IPS-NIHi7 (cell line): ENCODE data around the gene CDK14.

Experiments
- DNase-seq: peaks from one replicate; pipeline ENCODE4 v3.0.0; 2012; ENCODE audit warnings: mixed read lengths; ENCODE audit errors: extremely low spot score

The CDK14 gene

DNA sequence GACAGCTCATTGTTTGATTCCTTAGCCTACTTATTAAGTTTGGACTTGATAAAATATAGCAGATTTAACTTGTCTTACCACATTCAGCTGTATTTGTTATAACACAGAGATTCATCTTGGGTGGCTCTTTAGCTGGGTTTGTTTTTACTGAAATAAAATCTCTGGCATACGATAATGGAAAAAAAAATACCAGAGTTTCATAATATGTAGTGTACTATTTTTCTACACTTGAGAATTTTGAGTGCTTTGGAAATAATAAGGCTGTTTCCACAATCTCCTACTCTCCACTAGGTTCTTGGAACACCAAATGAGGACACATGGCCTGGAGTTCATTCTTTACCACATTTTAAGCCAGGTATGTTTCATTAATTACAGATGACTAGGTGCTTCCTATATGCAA is 449.5 kb downstream of the CDK14 start:
- no peak for DNase-seq

DNA sequence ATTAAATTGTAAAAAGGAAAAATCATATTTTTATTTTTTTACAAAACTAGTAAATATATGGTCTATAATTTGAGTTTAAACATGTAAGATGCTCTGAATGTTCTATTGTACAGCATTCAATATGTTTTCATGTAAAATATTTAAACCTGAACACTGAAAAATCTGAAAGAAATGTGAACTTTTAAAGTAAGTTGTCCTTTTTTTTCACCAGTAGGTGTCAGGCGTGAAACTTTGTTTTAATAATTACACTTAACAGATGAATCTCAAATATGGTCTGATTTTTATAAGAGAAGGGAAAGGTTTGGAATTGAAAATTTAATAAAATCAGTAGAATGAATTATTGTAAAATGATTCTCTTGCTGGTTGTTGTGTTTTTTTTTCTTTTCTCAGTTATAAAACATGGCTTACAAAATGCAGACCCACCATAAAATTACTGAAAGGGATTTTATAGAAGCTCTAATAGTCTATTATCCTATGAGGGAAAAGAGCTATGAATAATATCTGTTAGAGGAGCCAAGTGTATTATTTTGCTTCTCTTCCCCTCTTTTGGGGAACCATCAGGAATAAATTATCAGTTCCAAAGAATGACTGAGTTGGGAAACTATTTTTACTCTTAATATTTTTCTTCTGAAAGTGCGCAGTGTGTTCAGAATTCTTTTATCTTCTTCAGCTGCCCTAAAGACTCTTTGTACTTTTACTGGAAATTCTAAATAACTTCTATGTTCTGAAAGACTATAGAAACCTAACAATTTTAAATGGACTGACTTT is 450.4 kb downstream of the CDK14 start:
- DNase-seq = no peak

GRCh38 chr7:91047636-91048035 is 451.5 kb downstream of the CDK14 start:
- no peak for DNase-seq

DNA sequence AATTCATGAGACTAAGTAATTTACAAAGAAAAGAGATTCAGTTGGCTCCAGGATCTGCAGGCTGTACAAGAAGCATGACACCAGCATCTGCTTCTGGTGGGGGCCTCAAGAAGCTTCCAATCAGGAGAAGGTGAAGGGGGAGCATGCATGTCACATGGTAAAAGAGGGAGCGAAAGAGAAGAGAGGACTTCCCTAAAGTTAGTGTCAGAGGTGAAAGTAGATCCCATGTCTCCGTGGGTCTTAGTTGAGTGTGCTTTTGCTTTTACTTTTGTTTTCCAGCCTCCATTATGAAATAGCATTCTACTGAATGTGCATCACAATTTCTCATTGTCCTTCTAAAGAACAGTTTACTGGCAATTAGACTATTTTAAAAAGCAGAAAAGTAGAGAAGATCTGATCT is 454.6 kb downstream of the CDK14 start:
- no peak for DNase-seq

DNA sequence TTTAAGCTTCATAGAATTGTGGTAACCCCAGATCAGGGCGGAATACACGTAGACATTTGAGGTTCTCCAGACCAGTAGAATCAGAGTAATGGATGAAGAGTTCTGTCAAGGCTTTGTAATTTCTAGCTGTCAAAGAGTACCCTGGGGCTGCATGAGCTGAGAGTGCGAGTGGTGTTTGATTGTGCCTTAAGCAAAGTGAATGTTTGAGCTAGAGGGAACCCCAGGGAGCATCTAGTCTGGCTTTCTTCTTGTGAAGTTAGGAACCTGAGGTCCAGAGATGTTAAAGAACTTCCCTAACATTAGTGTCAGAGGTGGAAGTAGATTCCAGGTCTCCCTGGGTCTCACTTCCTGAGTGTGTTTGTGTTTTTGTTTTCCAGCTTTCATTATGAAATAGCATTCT is 455.8 kb downstream of the CDK14 start:
- DNase-seq = no peak

- DNase-seq = no peak
Measured at GRCh38 chr7:91054374-91054773, 458.3 kb downstream of the CDK14 start.

DNA sequence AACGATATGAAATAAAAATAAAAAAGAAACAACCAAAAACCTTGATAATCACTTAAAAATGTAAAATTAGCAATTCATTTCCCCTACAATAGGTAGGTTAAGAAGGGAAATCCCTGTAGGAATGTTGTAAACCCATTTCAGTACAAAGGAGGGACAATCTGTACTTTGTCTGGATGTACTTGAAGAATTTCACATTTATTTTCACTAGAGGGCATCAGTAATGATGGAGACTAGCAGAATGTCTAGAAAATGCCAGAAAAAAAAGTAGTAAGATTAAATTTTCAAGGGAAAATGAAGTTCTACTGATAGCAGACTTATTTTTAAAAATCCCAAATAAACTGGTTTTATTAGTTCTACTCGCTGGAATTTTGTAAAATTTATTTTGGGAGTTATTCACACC is 459.1 kb downstream of the CDK14 start:
- no peak for DNase-seq

DNA sequence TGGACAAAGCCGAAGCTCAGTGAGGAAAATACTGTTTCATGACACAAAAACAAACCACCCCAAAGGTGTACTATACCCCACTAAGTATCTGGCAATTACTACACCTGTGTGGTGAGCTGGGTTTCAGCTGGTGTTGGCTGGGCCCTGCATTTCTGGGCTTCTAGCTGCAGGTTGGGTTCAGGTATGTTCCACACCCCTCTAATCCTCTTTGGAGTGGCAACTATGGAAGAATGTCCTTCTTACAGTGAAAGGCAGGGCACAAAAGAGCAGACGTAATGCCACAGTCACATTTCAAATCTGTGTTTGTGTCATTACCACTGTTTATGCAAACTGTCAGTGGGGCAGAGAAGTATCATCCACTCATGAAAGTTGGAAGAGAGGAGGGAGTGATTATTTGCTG is 466.6 kb downstream of the CDK14 start:
- DNase-seq = no peak

DNA sequence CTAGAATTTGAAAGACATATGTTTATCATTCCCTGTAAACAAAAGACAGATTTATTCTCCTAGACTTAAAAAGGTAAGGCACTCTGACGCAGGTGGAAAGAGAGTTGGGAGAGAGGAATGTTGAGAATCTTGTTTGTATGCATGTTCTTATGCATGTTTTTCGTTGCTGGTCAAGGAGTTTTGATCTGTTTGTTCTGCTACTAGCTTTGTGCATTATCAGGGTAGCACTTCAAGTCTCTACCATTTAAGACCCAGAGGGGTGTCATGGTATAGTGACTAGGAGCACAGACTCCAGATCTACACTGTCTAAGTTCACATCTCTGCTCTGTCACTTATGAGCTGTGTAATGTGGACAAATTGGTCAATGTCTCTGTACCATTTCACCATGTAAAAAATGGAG is 467.9 kb downstream of the CDK14 start:
- no peak for DNase-seq

- no peak for DNase-seq
Measured at GRCh38 chr7:91064938-91065337, 468.8 kb downstream of the CDK14 start.

DNA sequence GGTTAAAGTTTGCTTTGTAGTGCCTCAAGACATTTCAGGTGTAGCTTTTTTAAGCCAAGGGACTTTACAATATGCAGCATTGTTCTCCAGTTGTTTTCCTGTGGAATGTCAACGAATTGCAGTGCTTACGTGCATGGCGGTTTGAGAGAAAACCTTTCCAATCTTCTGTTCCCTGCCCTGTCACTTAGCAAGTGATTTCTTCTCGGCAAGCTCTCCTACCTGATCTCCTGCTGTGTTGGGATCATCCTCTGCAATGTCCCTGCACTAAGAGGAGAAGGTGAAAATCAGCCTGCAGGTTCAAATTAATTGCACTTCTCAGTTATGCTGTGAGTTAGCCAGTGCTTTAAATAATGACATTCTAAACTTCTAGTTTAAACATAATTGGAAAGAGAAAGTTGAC is 470.5 kb downstream of the CDK14 start:
- peak; percentile 48 for DNase-seq

DNA sequence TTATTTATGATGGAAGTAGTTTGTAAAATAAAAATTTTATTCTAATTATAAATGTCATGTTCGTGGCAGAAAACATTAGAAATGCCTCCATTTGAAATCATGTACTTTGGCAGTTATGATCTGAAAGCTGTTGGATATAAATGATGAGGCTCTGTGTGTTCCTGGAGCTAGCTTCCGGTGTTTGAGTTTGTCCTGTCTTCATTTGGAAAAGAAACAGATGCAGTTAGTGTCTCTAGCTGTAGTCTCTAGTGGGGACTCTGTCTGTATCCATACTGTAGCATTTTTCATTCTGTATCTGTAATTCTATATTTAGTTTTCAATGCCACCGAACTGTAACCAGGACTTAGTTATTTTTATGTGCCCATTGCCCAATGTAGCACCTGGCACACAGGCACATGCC is 471.1 kb downstream of the CDK14 start:
- DNase-seq = no peak

- no peak for DNase-seq
Measured at GRCh38 chr7:91068136-91068795, 472.1 kb downstream of the CDK14 start.

DNA sequence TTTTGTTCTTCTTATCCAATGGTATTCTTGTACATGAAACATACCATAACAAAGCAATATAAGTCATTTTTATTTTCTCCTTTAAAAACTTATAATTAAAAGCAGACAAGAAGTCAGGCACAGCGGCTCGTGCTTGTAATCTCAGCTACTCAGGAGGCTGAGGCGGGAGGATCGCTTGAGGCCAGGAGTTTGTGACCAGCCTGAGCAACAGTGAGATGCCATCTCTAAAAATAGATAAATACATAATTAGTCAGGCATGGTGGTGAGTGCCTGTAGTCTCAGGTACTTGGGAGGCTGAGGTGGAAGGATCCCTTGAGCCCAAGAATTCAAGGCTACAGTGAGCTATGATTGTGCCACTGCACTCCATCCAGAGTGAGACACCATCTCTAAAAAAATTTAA is 473.0 kb downstream of the CDK14 start:
- DNase-seq = no peak

- DNase-seq = no peak
Measured at GRCh38 chr7:91079487-91079886, 483.4 kb downstream of the CDK14 start.

DNA sequence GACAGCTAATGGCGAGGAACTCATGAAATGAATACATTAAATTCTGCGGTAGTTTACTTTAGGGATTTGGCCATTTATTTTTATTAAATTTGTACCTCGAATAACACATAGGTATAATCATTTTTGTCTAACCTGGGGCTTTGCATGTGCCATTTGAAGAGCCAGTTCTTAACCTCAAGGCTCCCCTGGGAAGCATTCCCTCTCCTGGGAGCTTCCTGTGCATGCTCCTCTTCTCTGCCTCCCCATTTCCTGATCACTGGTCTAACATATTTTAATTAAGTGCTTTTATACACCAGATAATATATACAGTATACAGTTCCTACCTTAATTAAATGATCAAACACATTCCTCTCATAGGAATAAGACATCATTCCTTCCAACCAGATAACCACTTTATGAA is 484.2 kb downstream of the CDK14 start:
- DNase-seq = no peak

- DNase-seq = no peak
Measured at GRCh38 chr7:91082038-91082437, 485.9 kb downstream of the CDK14 start.

- no peak for DNase-seq
Measured at GRCh38 chr7:91082852-91083495, 486.9 kb downstream of the CDK14 start.

DNA sequence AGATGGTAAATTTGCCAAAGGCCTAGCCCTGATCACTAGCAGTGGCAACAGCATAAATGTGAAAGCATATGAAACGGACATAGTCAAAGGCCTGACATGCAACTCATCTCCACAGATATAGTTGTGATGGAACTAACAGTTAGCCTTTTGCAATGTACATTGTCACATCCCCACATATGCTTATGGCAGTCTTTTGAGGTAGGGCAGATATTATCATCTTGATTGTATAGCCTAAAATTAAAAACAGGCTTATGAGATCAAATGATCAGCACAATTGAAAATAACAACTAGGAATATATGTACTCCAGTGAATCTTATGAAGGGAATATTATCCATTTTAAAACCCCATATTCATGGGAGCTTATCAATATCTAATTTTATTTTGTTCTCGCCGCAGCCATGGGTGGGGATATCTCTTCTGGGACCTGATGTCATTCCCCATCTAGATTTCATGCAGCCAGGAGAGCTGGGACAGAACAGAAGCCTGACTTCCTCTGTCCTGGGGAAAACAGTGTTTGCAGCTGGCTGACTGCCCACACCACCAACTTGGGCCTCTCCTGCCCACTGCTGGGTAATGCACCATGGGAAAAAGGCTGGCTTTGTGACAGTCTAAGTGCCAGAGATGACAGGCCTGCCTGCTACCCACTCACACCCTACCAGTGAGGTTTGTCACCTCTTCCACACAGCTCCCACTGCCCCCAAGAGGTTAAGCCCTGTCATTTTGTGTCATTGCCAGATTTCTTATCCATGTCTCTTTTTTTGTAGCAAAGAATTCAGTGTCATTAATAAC is 487.9 kb downstream of the CDK14 start:
- no peak for DNase-seq

- DNase-seq = no peak
Measured at GRCh38 chr7:91085175-91085574, 489.1 kb downstream of the CDK14 start.

DNA sequence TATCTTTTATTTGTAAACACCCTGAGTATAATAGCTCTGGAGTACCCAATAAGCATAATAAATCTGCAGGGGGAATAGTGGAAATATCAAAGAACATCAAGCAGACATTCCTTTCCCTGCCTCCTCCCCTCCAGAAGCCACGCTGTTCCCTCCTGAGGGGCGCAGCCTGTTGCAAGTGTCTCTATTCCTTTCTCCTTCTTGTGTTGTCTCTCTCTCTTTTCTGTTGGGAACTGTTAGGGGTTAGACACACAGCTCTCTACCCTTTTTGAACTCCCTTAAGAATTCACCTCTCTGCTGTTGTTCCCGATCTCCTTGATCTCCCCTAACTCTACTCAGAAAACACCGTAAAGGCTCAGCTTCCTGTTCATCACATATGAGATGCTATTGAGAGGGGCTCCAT is 490.1 kb downstream of the CDK14 start:
- no peak for DNase-seq

DNA sequence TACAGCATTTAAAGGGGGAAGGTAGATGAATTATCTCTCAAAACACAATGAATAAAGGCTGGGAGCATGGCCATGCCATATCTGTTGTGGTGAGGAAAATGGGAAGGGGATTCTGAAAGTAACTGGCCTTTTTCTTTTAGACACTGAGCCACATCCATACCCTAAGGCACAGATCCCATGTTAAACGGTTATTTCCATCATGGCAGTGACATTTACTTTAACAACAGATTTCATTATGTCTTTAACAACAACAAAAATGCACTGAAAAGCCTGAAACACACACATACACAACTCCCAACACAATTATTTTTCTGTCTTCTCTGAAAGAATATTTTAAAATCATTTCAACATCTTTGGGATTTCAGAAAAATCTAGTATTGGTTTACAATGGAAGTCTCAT is 492.0 kb downstream of the CDK14 start:
- DNase-seq = no peak
